HL-60/S4 (cell line): ENCODE results near the gene SLC25A28.

Experiments
- in situ Hi-C: fragments of 300-500 bp; cut with MboI; formaldehyde crosslinking; loops from 2 replicates; pipeline ENCODE4 v1.14.3; 2022; ENCODE audit warnings: low sequenced_read_pairs

Gene SLC25A28

GRCh38 chr10:99595236-99595635 lies 25.0 kb downstream of the SLC25A28 start:
- in situ Hi-C loops, result no loop called here

GRCh38 chr10:99593312-99593711 lies 26.9 kb downstream of the SLC25A28 start:
- in situ Hi-C loops, result no loop called here

DNA sequence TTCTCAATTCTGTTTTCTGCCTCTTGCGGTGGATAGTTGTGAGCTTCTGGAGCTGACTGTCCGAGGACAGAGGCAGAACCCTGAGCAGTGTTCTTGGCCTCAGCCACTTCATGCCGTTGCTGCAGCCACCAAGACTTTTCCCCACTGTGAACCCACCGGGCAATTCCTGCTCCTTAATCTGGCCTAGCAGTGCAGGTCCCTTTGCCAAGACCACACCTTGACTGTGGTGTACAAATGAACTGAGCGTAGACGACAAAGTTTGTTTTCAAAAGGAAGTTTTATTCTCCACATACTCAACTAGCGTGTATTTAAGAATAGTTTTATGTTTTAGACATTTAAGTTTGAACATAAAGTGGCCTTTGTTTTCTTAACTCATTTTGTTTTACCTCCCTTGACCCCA lies 29.4 kb downstream of the SLC25A28 start:
- in situ Hi-C loops, result no loop called here

- in situ Hi-C loops, result no loop called here
Measured at GRCh38 chr10:99583687-99584086, 36.6 kb downstream of the SLC25A28 start.

GRCh38 chr10:99582255-99582770 lies 37.9 kb downstream of the SLC25A28 start:
- in situ Hi-C loops, result no loop called here

DNA sequence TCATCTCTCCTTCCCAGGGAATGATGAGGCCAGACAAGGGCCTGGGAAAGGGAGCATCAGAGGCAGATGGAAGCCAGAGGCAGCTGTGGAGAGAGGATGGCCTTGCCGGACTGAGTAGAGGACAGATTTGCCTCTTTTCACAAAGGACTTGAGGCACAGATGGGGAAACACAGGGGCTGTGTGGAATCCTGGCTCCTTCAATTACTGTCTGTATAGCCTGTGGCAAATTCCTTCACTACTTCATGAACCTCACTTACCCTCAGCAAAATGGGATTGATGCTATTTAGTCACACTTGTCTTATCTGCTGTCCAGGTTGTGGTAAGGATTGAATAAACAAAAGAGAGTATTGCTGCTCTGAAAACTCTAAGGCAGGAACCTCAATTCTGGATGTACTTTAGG lies 40.3 kb downstream of the SLC25A28 start:
- in situ Hi-C loops, result no loop called here

- in situ Hi-C loops, result no loop called here
Measured at GRCh38 chr10:99573790-99574189, 46.4 kb downstream of the SLC25A28 start.

DNA sequence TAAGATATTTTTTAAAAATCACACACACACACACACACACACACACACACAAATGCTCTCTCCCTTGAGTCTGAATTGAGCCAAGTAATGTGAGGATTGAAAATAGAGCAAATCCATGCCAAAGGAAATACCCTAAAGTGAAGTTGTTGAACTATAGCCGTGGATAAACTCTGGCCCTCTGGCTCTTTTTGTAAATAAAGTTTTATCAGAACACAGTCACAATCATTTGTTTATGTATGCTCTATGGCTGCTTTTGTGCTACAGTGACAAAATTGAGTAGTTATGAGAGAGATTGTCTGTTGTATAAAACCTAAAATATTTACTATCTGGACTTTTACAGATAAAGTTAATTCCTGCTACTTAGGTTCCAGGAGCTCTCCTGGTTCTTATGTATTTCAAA lies 48.4 kb downstream of the SLC25A28 start:
- in situ Hi-C loops, result no loop called here

- in situ Hi-C loops, result no loop called here
Measured at GRCh38 chr10:99569961-99570360, 50.3 kb downstream of the SLC25A28 start.

- in situ Hi-C loops, result no loop called here
Measured at GRCh38 chr10:99569253-99569939, 50.8 kb downstream of the SLC25A28 start.

- in situ Hi-C loops, result no loop called here
Measured at GRCh38 chr10:99565166-99565565, 55.1 kb downstream of the SLC25A28 start.

GRCh38 chr10:99564361-99564760 lies 55.9 kb downstream of the SLC25A28 start:
- in situ Hi-C loops, result no loop called here

DNA sequence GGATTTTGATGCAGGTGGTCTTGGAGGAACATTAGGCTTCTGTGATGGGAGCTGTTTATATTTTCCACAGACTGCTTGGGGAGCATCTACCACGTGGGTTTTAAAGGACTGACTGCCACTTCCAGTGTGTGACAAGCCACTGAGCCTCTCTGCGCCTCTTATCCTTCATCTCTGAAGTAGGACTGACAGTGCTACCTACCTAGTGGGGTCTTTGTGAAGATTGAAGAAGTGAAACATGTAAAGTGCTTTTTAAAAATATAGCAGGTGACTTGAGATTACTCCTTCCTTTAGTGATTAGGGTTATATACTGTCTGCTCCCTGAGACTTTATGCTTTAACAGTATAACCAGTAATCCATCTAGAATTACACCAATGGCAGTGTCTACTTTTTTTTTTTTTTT lies 57.6 kb downstream of the SLC25A28 start:
- in situ Hi-C loops, result no loop called here
